ENCODE measurements around the gene BEND3.

BEND3 gene

GRCh38 chr6:107080036-107080435, 35.3 kb downstream of the BEND3 start:
- DNase-seq (ENCODE audit: extremely low read depth, low read depth): no peak
- TF ChIP-seq, protein P1, sequence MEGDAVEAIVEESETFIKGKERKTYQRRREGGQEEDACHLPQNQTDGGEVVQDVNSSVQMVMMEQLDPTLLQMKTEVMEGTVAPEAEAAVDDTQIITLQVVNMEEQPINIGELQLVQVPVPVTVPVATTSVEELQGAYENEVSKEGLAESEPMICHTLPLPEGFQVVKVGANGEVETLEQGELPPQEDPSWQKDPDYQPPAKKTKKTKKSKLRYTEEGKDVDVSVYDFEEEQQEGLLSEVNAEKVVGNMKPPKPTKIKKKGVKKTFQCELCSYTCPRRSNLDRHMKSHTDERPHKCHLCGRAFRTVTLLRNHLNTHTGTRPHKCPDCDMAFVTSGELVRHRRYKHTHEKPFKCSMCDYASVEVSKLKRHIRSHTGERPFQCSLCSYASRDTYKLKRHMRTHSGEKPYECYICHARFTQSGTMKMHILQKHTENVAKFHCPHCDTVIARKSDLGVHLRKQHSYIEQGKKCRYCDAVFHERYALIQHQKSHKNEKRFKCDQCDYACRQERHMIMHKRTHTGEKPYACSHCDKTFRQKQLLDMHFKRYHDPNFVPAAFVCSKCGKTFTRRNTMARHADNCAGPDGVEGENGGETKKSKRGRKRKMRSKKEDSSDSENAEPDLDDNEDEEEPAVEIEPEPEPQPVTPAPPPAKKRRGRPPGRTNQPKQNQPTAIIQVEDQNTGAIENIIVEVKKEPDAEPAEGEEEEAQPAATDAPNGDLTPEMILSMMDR (IDR thresholded peaks at IDR 0.05; ENCODE audit: low read depth, low read length): no peak; the same call in 1 of the 2 replicates

DNA sequence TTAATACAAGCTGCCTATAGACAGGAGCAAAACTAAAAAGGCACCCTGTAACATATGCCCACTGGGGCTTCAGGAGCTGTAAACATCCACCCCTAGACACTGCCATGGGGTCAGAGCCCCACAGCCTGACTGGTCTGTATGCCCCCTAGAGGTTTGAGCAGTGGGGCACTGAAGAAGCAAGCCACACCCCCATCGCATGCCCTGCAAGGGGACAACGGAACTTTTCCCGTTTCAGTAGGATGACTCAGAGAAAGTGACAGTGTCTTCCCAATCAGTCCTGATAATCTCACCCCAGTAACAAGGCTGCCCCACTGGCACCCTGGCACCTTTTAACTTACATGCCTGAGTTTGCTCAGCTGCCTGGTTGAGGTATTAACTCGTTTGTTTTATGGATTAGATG, 35.9 kb downstream of the BEND3 start:
- TF ChIP-seq, protein P1 (IDR thresholded peaks at IDR 0.05; ENCODE audit: low read depth, low read length): no peak
- no peak for DNase-seq (ENCODE audit: extremely low read depth, low read depth)

- DNase-seq (ENCODE audit: extremely low read depth, low read depth): no peak
- TF ChIP-seq, protein P1 (IDR thresholded peaks at IDR 0.05; ENCODE audit: low read depth, low read length): no peak
Measured at GRCh38 chr6:107077710-107078109, 37.6 kb downstream of the BEND3 start.

DNA sequence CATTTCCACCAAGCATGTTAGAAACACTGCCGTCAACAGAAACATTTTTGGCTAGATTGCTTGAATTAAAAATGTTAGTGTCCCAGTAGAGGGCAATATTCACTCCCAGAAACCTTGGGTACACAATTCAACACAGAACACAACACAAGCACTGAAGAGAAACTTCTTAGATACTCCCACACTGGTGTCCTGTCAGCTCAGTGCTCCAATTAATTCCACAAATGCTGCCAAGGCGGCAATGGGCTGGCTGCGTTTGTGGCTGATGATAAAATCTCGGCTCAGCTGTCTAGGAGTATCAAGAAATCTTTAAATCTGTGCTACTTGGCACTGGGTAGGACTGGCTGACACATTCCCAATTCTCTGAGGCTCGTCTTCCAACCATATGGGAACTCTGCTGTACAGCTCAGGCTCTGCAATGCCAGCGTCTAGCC, 39.3 kb downstream of the BEND3 start:
- TF ChIP-seq, protein P1 (IDR thresholded peaks at IDR 0.05; ENCODE audit: low read depth, low read length): no peak; the same call in 1 of the 2 replicates
- DNase-seq (ENCODE audit: extremely low read depth, low read depth): no peak

- TF ChIP-seq, protein P1 (IDR thresholded peaks at IDR 0.05; ENCODE audit: low read depth, low read length): no peak
- DNase-seq (ENCODE audit: extremely low read depth, low read depth): no peak
Measured at GRCh38 chr6:107070686-107071085, 44.6 kb downstream of the BEND3 start.

GRCh38 chr6:107069631-107070548, 45.4 kb downstream of the BEND3 start:
- TF ChIP-seq, protein P1 (IDR thresholded peaks at IDR 0.05; ENCODE audit: low read depth, low read length): no peak
- DNase-seq (ENCODE audit: extremely low read depth, low read depth): no peak

Data from AG09319 (cell line).